ENCODE results near the gene RIN3. TPM values are rescaled to one million over a fixed set of nuclear protein-coding genes. Genes with fewer than 3 reads are reported as not detected.

Gene RIN3
- total and polyA plus RNA-seq, 4 donors: 5.0 to 15.6 (median 9.0) TPM

DNA sequence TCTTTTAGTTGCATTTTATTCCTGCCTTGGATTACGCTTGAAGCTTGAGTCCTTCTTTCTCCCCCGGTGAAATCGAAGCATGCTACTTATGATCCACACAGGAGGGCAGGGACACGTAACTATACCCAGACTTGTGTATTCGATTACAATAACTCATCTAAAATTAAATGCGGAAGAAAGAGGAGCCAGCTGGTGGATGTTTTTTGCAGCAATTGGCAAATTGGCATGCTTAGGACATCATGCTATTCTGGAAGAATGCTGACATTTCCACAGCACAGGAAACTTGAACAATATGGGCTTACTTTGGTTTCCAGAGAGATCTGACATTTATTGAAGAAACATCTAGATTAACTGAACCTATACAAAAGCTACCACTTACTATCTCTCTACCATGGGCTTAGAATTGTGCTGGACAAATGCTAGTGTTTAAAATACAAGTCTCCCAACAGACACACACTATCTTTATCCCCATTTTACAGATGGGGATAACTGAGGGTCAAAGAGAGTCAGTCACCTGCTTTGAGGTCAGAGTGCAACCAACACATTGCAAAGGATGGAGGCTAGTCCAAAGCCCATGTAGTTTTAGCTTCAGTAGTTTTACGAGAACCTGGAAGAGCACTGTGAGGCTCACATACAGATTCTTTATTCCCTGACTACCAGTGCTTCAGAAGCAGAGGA lies 198.5 kb downstream of the RIN3 start:
- no peak for TF ChIP-seq NR2F2 (IDR thresholded peaks at IDR 0.05)
- no peak for TF ChIP-seq FOXA2 (IDR thresholded peaks at IDR 0.05)
- no peak for TF ChIP-seq FOXA1 (IDR thresholded peaks at IDR 0.05)
- no peak for TF ChIP-seq RXRA (IDR thresholded peaks at IDR 0.05)
- TF ChIP-seq, protein P1, sequence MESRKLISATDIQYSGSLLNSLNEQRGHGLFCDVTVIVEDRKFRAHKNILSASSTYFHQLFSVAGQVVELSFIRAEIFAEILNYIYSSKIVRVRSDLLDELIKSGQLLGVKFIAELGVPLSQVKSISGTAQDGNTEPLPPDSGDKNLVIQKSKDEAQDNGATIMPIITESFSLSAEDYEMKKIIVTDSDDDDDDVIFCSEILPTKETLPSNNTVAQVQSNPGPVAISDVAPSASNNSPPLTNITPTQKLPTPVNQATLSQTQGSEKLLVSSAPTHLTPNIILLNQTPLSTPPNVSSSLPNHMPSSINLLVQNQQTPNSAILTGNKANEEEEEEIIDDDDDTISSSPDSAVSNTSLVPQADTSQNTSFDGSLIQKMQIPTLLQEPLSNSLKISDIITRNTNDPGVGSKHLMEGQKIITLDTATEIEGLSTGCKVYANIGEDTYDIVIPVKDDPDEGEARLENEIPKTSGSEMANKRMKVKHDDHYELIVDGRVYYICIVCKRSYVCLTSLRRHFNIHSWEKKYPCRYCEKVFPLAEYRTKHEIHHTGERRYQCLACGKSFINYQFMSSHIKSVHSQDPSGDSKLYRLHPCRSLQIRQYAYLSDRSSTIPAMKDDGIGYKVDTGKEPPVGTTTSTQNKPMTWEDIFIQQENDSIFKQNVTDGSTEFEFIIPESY (IDR thresholded peaks at IDR 0.05): no peak
- TF ChIP-seq, protein P2, sequence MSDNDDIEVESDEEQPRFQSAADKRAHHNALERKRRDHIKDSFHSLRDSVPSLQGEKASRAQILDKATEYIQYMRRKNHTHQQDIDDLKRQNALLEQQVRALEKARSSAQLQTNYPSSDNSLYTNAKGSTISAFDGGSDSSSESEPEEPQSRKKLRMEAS (IDR thresholded peaks at IDR 0.05): no peak
- TF ChIP-seq, protein P3, sequence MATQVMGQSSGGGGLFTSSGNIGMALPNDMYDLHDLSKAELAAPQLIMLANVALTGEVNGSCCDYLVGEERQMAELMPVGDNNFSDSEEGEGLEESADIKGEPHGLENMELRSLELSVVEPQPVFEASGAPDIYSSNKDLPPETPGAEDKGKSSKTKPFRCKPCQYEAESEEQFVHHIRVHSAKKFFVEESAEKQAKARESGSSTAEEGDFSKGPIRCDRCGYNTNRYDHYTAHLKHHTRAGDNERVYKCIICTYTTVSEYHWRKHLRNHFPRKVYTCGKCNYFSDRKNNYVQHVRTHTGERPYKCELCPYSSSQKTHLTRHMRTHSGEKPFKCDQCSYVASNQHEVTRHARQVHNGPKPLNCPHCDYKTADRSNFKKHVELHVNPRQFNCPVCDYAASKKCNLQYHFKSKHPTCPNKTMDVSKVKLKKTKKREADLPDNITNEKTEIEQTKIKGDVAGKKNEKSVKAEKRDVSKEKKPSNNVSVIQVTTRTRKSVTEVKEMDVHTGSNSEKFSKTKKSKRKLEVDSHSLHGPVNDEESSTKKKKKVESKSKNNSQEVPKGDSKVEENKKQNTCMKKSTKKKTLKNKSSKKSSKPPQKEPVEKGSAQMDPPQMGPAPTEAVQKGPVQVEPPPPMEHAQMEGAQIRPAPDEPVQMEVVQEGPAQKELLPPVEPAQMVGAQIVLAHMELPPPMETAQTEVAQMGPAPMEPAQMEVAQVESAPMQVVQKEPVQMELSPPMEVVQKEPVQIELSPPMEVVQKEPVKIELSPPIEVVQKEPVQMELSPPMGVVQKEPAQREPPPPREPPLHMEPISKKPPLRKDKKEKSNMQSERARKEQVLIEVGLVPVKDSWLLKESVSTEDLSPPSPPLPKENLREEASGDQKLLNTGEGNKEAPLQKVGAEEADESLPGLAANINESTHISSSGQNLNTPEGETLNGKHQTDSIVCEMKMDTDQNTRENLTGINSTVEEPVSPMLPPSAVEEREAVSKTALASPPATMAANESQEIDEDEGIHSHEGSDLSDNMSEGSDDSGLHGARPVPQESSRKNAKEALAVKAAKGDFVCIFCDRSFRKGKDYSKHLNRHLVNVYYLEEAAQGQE (IDR thresholded peaks at IDR 0.05): no peak
- TF ChIP-seq JUND (IDR thresholded peaks at IDR 0.05): no peak
- TF ChIP-seq, protein P4, sequence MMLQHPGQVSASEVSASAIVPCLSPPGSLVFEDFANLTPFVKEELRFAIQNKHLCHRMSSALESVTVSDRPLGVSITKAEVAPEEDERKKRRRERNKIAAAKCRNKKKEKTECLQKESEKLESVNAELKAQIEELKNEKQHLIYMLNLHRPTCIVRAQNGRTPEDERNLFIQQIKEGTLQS (IDR thresholded peaks at IDR 0.05): no peak
- peaks cover 9 to 33% (median 14%) of the 10 kb centered on the region in 4 donors for H3K36me3 ChIP-seq (ENCODE audit: control insufficient read depth in 4 of 4, insufficient read depth in 3 of 4, low read depth in 1 of 4, low read length in 3 of 4)
- no peaks in the 10 kb centered on the region for H3K27me3 ChIP-seq (ENCODE audit: control insufficient read depth in 4 of 4, insufficient read depth in 4 of 4, low read length in 3 of 4)
- DNase-seq (ENCODE audit: low spot score): no peak
- 90% methylated on average over 7 of the region's 7 CpGs for WGBS
- no peak overlapping the region for H3K9ac ChIP-seq (ENCODE audit: low read depth in 1 of 2, low read length in 2 of 2)
- H3K27ac ChIP-seq (ENCODE audit: low read depth in 1 of 2, low read length in 2 of 2): no peak overlapping the region
- no peak overlapping the region for H3K4me3 ChIP-seq (ENCODE audit: low read depth in 1 of 3, low read length in 3 of 3)
- no peaks in the 10 kb centered on the region for H3K4me1 ChIP-seq (ENCODE audit: control insufficient read depth in 4 of 4, insufficient read depth in 4 of 4, low read length in 3 of 4)
- no peaks in the 10 kb centered on the region for H3K9me3 ChIP-seq (ENCODE audit: control insufficient read depth in 4 of 4, low read length in 3 of 4)

DNA sequence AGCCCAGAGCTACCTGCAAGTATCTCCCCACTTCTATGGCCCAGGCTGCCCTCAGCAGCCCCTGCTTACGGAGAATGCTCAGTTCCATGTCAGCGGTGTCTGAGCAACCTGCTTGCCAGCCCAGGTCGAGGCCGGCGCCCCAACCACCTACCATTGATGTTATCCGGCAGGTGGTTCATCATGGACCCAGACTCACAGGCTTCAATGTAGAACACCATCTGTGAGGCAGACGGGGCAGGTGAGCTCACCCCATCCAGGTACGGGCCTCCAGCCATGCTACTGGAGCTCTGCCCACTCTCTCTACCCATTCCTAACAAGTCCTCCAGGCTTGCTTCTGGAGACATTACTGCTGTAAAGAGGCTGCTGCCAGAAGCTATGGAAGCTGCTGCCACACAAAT lies 199.1 kb downstream of the RIN3 start:
- Histone ChIP-seq H3K9ac (ENCODE audit: low read depth in 1 of 2, low read length in 2 of 2) (no peak overlapping the region), H3K27me3 (ENCODE audit: control insufficient read depth in 4 of 4, insufficient read depth in 4 of 4, low read length in 3 of 4) (no peaks in the 10 kb centered on the region), H3K9me3 (ENCODE audit: control insufficient read depth in 4 of 4, low read length in 3 of 4) (no peaks in the 10 kb centered on the region), H3K4me3 (ENCODE audit: low read depth in 1 of 3, low read length in 3 of 3) (no peak overlapping the region), H3K27ac (ENCODE audit: low read depth in 1 of 2, low read length in 2 of 2) (no peak overlapping the region), H3K4me1 (ENCODE audit: control insufficient read depth in 4 of 4, insufficient read depth in 4 of 4, low read length in 3 of 4) (no peaks in the 10 kb centered on the region), H3K36me3 (ENCODE audit: control insufficient read depth in 4 of 4, insufficient read depth in 3 of 4, low read depth in 1 of 4, low read length in 3 of 4) (peaks cover 7 to 30% (median 15%) of the 10 kb centered on the region in 4 donors)
- TF ChIP-seq, protein P4 (IDR thresholded peaks at IDR 0.05): no peak
- TF ChIP-seq HNF4G (IDR thresholded peaks at IDR 0.05) (no peak), EGR1 (IDR thresholded peaks at IDR 0.05; ENCODE audit: low read depth in 2 of 2) (no peak), RAD21 (IDR thresholded peaks at IDR 0.05) (no peak), HNF4A (conservative IDR thresholded peaks at IDR 0.05) (no peak), TAF1 (conservative IDR thresholded peaks at IDR 0.05) (no peak), GABPA (IDR thresholded peaks at IDR 0.05 in 1 of 2, conservative IDR thresholded peaks at IDR 0.05 in 1 of 2) (no peak), JUND (IDR thresholded peaks at IDR 0.05) (no peak), YY1 (IDR thresholded peaks at IDR 0.05) (no peak), NR2F2 (IDR thresholded peaks at IDR 0.05) (no peak), FOXA2 (IDR thresholded peaks at IDR 0.05) (no peak)
- TF ChIP-seq, protein P3 (IDR thresholded peaks at IDR 0.05): no peak
- TF ChIP-seq, protein P1 (IDR thresholded peaks at IDR 0.05): no peak
- no peak for DNase-seq (ENCODE audit: low spot score)
- 96% methylated on average over 8 of the region's 8 CpGs for WGBS

Data from liver (tissue), 9 donors.